Stimulated activated naive B cell treated with anti-CD40 and anti-IgM and Interleukin-4, amounts not matched to agents 10 μg/mL and 1 μg/mL and 100 μg/mL, for 72 hours (primary cell): ENCODE data around the gene TCAP.
"Not testable (repeated sequence)": the region's sequence is repeated elsewhere in the genome, so short reads cannot be mapped to it uniquely, and the experiment has no call there.

Experiments used
- ATAC-seq, 2 donors: fragments of 150-1000 bp; cut with Tn5 transposase; replicated peaks; 2 replicates each; pipeline ENCODE4 v1.10.0; 2021; ENCODE audit warnings: moderate library complexity in 1 of 2
- DNase-seq: peaks from one replicate; pipeline ENCODE4 v3.0.0; 2021
- H3K27ac Mint-ChIP-seq: one replicate; pipeline ENCODE4 v1.8.0; 2022; ENCODE audit warnings: mild to moderate bottlenecking, mixed read lengths
- H3K27me3 Mint-ChIP-seq, 2 donors: one replicate each; pipeline ENCODE4 v1.8.0; 2022; ENCODE audit warnings: mixed read lengths in 2 of 2
- H3K36me3 Mint-ChIP-seq, 2 donors: one replicate each; pipeline ENCODE4 v1.8.0; 2022; ENCODE audit warnings: mixed read lengths in 2 of 2, mild to moderate bottlenecking in 1 of 2
- H3K4me1 Mint-ChIP-seq, 2 donors: one replicate each; pipeline ENCODE4 v1.8.0; 2022; ENCODE audit warnings: mixed read lengths in 2 of 2, mild to moderate bottlenecking in 1 of 2
- H3K4me3 Mint-ChIP-seq, 2 donors: one replicate each; pipeline ENCODE4 v1.8.0; 2022; ENCODE audit warnings: mild to moderate bottlenecking in 2 of 2, mixed read lengths in 2 of 2, moderate library complexity in 1 of 2
- H3K9me3 Mint-ChIP-seq, 2 donors: one replicate each; pipeline ENCODE4 v1.8.0; 2022; ENCODE audit warnings: mixed read lengths in 2 of 2, mild to moderate bottlenecking in 1 of 2

Gene TCAP

DNA sequence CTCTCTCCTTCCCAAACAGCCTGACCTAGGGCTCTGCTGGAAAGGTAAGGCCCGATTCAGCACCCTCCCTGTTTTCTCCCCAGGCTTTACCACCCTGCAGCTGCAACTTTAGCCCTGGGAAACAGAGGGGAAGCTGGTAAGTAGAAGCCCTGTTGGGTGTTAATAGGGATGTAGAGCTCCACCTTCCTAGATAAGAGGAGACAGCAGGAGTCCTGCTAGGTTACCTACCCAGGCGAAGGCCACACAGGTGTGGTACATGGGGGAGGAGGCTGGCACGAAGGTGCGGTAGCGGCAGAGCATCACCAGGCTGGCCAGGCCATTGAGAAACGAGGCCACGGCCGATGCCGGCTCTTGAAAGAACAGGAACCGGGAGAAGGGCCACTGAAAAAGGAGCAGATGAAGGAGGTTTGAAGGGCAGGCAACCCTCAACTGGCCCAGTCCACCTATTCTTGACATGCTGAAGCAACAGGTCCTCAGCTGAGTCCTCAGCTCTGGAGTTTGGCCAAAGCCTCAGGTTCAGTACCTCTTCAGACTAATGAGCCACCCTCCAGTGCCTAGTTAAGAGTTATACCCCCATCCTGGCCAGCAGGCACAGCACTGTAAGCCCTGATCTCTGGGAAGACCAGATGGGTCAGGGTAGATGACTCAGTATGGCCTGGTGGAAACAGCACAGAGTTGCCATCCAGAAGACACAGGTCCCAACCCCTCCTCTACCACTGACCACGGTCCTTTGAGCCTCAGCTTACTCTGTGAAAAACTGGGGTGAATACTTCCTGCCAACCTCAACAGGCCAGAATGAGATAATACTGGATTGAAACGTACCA, 19.4 kb downstream of the TCAP start:
- ATAC-seq: no peak
- Mint-ChIP-seq H3K4me3 (no peak overlapping the region), H3K36me3 (peaks cover 12 to 27% of the 10 kb centered on the region in 2 donors), H3K27me3 (no peaks in the 10 kb centered on the region), H3K27ac (no peak overlapping the region), H3K4me1 (peaks cover 32 to 37% of the 10 kb centered on the region in 2 donors), H3K9me3 (peaks cover 1 to 3% of the 10 kb centered on the region in 2 donors)
- DNase-seq: no peak

DNA sequence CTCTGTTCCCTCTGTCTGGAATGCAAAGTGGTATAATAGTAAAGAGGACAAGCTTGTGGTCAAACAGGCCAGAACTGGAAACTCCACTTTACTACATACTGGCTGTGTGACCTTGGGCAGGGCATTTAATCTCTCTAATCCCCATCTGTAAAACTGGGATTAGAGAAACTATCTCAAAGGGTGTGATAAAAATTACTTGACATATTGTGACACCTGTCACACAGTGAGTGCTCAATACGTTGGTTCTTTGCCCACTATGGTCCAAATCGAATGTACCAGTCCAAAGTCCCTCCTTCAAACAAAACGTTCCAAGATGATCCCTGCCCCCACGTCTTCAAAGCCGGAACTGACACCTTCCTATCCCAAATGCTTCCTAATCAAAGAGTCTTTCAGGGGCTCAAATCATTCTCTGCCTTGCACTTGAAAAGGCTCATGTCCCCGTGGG, 22.0 kb downstream of the TCAP start:
- Mint-ChIP-seq H3K36me3 (peaks cover 12 to 23% of the 10 kb centered on the region in 2 donors), H3K27ac (peak overlapping the region; percentile 33), H3K9me3 (peaks cover 1 to 3% of the 10 kb centered on the region in 2 donors), H3K4me3 (peak overlapping the region; percentile 91 to 96), H3K27me3 (no peaks in the 10 kb centered on the region), H3K4me1 (peaks cover 15 to 19% of the 10 kb centered on the region in 2 donors)
- no peak for DNase-seq
- ATAC-seq: no peak

DNA sequence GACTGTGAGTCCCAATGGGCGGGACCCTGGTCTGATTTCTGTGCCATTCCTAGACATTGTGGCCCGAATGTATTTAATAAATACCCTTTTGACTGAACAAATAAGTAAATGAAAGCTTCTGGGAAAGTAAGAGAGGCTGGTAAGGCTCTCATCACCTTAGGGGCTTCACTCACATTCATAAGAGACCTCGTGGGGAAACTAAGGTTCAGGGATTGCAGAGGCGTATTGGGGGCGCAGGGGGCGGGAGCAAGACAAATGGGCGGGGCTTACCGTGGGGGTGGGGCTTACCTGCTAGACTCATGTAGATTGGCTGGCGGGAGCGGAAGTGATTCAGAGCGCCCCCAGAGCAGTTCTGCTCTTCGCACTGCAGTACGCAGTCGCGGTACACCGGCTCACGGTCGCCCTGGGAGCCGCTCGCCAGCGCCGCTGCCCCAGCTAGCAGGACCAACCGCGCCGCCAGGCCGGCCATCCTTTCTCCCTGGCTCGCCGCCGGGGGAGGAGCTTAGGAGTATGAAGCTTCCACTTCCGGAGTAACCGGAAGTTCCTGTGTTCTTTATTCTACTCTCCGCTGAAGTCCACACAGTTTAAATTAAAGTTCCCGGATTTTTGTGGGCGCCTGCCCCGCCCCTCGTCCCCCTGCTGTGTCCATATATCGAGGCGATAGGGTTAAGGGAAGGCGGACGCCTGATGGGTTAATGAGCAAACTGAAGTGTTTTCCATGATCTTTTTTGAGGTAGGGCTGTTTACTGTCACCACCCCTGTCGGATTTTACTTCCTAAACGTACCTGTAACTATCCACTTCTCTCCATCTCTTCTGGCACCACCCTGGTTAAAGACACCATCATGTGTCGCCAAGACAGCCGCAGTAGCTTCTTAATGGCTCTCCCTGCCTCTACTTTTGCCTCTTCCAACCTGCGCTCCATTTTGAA, 22.7 kb downstream of the TCAP start, which contains the start of gene PGAP3:
TSS of gene PGAP3 (minus strand) at position 512 of the 929 bp plus-strand sequence. CDS start at position 469, 43 bp downstream.
- Mint-ChIP-seq H3K9me3 (peaks cover 1 to 3% of the 10 kb centered on the region in 2 donors), H3K27me3 (no peaks in the 10 kb centered on the region), H3K4me3 (peak within 1 kb of the TSS; percentile 91 to 96), H3K4me1 (peaks cover 15 to 17% of the 10 kb centered on the region in 2 donors), H3K36me3 (peaks cover 12 to 23% of the 10 kb centered on the region in 2 donors), H3K27ac (peak within 1 kb of the TSS; percentile 98)
- ATAC-seq (peak; percentile 94), DNase-seq (peak; percentile 85)

DNA sequence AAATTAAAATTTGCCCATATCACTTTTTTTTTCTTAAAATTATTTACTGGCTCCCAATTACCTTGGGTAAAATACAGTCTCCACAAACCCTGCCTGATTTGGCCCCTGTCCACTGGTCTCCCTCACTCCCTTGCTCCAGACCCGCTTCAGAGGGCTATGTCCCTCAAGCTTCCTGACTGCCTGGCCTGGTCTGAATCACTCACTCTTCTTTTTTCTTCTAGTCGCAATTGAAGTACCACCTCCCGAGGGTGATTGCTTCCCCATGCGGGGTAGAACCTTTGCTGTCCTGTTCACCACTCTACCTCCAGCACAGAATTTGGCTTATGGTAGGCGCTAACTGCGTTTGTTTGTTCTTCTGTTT, 23.3 kb downstream of the TCAP start:
- DNase-seq: no peak
- no peak for ATAC-seq
- Mint-ChIP-seq H3K36me3 (peaks cover 10 to 22% of the 10 kb centered on the region in 2 donors), H3K4me3 (peak overlapping the region; percentile 91 to 96), H3K27me3 (no peaks in the 10 kb centered on the region), H3K4me1 (peaks cover 15 to 17% of the 10 kb centered on the region in 2 donors), H3K9me3 (peaks cover 1 to 3% of the 10 kb centered on the region in 2 donors), H3K27ac (peak overlapping the region; percentile 98)

DNA sequence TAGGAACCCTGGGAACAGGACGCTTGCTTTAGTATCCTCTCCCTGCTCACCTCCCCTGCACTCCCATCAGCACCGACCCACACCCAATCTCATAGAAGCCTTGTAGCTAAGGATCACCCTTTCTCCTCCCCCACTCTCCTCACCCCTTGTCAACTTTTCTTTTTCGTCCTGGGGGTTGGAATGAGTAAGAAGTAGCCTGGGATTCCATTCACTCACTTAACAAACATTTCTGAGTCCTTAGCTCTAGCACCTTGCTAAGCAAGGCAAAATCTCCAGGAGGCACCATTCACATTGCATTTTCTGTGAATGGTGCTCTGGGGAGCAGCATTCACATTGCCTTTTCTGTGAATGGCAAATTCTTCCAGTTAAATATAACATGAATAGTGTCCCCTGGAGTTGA, 23.8 kb downstream of the TCAP start:
- Mint-ChIP-seq H3K36me3 (peaks cover 10 to 22% of the 10 kb centered on the region in 2 donors), H3K27me3 (no peaks in the 10 kb centered on the region), H3K4me3 (peak overlapping the region; percentile 91 to 96), H3K9me3 (peaks cover 1 to 3% of the 10 kb centered on the region in 2 donors), H3K4me1 (peaks cover 15 to 17% of the 10 kb centered on the region in 2 donors), H3K27ac (peak overlapping the region; percentile 98)
- no peak for DNase-seq
- ATAC-seq: no peak

DNA sequence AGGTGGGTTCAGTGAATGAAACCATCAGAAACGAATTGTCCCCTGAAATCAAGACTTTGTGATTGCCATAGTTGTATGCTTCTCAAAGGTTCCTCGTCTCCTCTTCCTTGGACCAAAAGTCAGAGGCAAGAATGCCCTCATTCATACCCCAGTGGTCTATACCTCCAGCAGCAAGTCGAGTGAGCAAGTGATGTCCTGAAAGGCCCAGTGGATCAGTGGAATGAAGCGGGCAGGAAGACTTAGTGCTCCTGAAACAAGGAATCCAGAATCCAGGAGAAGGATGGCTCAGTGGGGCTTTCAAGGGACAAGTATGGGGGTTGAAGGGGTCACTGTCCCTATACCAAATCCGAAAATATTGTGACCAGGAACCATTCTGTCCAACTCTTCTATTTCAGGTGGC, 29.4 kb downstream of the TCAP start:
- H3K4me3 Mint-ChIP-seq: no peak overlapping the region
- peaks cover 24 to 36% of the 10 kb centered on the region in 2 donors for H3K36me3 Mint-ChIP-seq

DNA sequence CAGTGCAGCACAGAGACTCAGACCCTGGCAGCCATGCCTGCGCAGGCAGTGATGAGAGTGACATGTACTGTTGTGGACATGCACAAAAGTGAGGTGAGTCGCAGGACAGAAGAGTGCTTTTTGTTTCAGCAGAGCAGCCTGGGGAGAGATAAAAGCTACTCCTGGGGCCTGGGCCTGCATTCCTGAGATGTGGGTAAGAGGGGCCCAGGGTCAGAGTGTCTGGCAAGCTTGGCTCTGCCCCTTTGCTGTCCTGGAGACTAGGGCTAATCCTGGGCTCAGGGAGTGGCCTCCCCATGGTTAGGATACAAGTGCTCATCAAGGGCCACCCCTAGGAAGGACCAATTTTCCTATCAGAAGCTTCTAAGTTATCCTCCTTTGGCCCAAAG, 29.9 kb downstream of the TCAP start:
- Mint-ChIP-seq H3K4me1 (peaks cover 3 to 6% of the 10 kb centered on the region in 2 donors), H3K9me3 (no peaks in the 10 kb centered on the region), H3K4me3 (no peak overlapping the region), H3K36me3 (peaks cover 25 to 38% of the 10 kb centered on the region in 2 donors), H3K27ac (no peak overlapping the region), H3K27me3 (peaks cover 13 to 15% of the 10 kb centered on the region in 2 donors)
- no peak for DNase-seq
- ATAC-seq: no peak

More for the DNA sequence above, 29.4 kb downstream of the TCAP start:
- Mint-ChIP-seq H3K4me1 (peaks cover under 1 to 2% of the 10 kb centered on the region in 2 donors), H3K27ac (no peak overlapping the region), H3K27me3 (peaks cover 9 to 10% of the 10 kb centered on the region in 2 donors), H3K9me3 (no peaks in the 10 kb centered on the region)
- ATAC-seq (no peak), DNase-seq (no peak)

DNA sequence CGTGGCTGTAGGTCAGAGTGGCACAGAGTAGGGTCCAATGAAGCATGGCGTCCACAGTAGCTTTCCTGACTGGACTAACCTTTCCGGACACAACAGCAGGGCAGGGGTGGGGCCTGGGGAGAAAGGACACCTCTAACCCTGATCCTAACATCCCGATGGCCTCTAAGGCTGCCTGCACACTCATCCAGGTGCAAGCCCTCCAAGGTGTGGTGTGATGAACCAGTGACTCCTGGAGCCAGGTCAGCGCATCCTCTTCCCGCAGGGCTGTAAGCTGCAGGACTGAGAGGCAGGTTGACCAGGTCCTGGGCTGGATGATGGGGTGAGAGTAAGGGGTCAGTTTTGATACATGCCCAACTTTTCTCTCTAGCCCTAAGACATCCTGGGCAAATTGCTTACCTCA, 31.6 kb downstream of the TCAP start:
- Mint-ChIP-seq H3K4me3 (no peak overlapping the region), H3K4me1 (peaks cover 3 to 19% of the 10 kb centered on the region in 2 donors)
- DNase-seq: no peak

DNA sequence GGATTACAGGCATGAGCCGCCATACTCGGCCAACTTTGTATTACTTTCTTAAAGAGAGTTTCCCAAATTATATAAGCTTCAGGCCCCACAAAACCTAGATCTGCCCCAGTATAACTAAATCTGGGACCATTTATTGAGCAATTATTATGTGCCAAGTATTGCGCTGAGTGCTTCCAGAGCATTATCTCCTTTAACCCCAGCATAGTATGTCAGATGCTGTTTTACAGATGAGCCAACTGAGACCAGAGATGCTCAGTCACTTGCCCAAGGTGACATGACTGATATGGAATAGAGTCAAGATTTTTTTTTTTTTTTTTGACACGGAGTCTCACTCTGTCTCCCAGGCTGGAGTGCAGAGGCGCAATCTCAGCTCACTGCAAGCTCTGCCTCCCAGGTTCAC, 32.8 kb downstream of the TCAP start:
- no peak for DNase-seq
- Mint-ChIP-seq H3K27ac (no peak overlapping the region), H3K9me3 (no peaks in the 10 kb centered on the region), H3K4me1 (peaks cover 3 to 19% of the 10 kb centered on the region in 2 donors), H3K4me3 (no peak overlapping the region), H3K36me3 (peaks cover 25 to 43% of the 10 kb centered on the region in 2 donors), H3K27me3 (peaks cover 31 to 38% of the 10 kb centered on the region in 2 donors)
- ATAC-seq: no peak

More for the DNA sequence above, 31.6 kb downstream of the TCAP start:
- H3K36me3 Mint-ChIP-seq: peaks cover 25 to 43% of the 10 kb centered on the region in 2 donors
- ATAC-seq: no peak
- H3K27ac Mint-ChIP-seq: no peak overlapping the region
- no peaks in the 10 kb centered on the region for H3K9me3 Mint-ChIP-seq
- H3K27me3 Mint-ChIP-seq: peaks cover 26 to 30% of the 10 kb centered on the region in 2 donors

DNA sequence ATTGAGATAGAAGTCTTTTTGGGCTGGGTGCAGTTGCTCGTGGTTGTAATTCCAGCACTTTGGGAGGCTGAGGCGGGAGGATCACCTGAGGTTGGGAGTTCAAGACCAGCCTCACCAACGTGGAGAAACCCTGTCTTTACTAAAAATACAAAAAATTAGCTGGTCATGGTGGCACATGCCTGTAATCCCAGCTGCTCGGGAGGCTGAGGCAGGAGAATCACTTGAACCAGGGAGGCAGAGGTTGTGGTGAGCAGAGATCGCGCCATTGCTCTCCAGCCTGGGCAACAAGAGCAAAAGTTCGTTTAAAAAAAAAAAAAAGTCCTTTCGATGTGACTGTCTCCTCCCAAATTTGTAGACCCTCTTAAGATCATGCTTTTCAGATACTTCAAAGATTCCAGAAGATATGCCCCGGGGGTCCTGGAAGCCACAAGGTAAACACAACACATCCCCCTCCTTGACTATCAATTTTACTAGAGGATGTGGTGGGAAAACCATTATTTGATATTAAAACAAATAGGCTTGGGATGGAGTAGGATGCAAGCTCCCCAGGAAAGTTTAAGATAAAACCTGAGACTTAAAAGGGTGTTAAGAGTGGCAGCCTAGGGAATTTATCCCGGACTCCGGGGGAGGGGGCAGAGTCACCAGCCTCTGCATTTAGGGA, 34.1 kb downstream of the TCAP start:
- Mint-ChIP-seq H3K36me3 (peaks cover 23 to 39% of the 10 kb centered on the region in 2 donors), H3K27me3 (peaks cover 31 to 39% of the 10 kb centered on the region in 2 donors), H3K4me1 (peaks cover 9 to 28% of the 10 kb centered on the region in 2 donors), H3K4me3 (peak overlapping the region; percentile 55 to 72), H3K27ac (peak overlapping the region; percentile 14)
- not testable (repeated sequence) for DNase-seq, ATAC-seq, H3K9me3 Mint-ChIP-seq

DNA sequence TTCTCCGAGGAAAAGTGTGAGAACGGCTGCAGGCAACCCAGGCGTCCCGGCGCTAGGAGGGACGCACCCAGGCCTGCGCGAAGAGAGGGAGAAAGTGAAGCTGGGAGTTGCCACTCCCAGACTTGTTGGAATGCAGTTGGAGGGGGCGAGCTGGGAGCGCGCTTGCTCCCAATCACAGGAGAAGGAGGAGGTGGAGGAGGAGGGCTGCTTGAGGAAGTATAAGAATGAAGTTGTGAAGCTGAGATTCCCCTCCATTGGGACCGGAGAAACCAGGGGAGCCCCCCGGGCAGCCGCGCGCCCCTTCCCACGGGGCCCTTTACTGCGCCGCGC, 34.6 kb downstream of the TCAP start, which contains the start of gene ERBB2:
TSS of gene ERBB2 (plus strand) at position 247 of the 330 bp plus-strand sequence. CDS start 175 bp downstream, outside the sequence.
- Mint-ChIP-seq H3K4me3 (peak within 1 kb of the TSS; percentile 55 to 72), H3K9me3 (no peaks in the 10 kb centered on the region), H3K36me3 (peaks cover 21 to 35% of the 10 kb centered on the region in 2 donors), H3K27ac (peak within 1 kb of the TSS; percentile 57), H3K4me1 (peaks cover 9 to 28% of the 10 kb centered on the region in 2 donors), H3K27me3 (peaks cover 31 to 39% of the 10 kb centered on the region in 2 donors)
- no peak for ATAC-seq
- no peak for DNase-seq

DNA sequence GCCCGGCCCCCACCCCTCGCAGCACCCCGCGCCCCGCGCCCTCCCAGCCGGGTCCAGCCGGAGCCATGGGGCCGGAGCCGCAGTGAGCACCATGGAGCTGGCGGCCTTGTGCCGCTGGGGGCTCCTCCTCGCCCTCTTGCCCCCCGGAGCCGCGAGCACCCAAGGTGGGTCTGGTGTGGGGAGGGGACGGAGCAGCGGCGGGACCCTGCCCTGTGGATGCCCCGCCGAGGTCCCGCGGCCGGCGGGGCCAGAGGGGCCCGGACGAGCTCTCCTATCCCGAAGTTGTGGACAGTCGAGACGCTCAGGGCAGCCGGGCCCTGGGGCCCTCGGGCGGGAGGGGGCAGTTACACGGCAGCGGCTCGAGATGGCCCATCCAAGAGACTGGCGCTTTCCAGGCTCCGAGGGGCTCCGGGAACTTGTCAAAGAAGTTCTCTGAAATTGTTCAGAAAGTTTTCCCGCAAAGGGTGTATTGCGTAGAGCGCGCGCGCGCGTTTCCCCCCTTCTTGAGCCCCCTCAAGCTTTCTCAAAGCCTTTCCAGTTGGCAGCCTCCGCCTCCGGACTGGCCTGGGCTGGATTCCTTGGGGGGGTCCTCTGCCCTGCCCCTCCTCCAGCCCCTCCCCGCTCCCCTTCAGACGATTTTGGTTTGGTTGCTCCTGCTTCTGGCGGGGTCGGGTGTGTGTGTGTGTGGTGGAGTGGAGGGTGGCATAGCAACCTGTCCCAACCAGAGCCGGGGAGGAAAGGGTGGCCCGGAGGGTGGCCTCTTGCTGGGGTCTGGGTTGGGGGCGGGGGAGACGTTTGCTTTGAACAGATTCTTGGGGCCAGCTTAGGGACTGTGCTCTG, 35.2 kb downstream of the TCAP start:
- H3K9me3 Mint-ChIP-seq: no peaks in the 10 kb centered on the region
- ATAC-seq: peak; percentile 22 to 33
- H3K27me3 Mint-ChIP-seq: peaks cover 31 to 39% of the 10 kb centered on the region in 2 donors
- H3K4me3 Mint-ChIP-seq: peak overlapping the region; percentile 40 to 53
- no peak overlapping the region for H3K27ac Mint-ChIP-seq
- DNase-seq: no peak
- H3K4me1 Mint-ChIP-seq: peaks cover 9 to 28% of the 10 kb centered on the region in 2 donors
- peaks cover 19 to 32% of the 10 kb centered on the region in 2 donors for H3K36me3 Mint-ChIP-seq
